ENCODE data around the gene HPCAL1.

DNA sequence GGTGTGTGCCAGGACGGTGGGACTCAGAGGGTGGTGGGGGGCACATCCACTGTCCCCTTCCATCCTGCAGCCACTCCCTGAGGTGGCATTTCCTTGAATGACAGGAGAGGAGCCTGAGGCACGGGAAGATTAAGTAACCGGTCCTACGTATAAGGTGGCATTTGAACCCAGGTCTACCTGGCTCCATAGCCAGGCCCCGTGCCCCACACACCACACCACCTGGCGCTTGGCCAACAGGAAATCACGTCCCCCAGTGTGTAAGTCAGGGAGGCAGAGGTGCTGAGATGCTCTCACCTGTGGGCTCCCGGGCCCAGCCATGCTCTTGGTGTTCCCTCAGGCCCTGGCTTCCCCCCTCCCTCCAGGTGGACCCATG is 53.7 kb downstream of the HPCAL1 start:
- TF ChIP-seq GABPA (IDR thresholded peaks at IDR 0.05; ENCODE audit: borderline replicate concordance, insufficient read depth, low read length) = no peak
- no peak for TF ChIP-seq POLR2A (IDR thresholded peaks at IDR 0.05; ENCODE audit: control extremely low read depth in 1 of 2, low read depth in 2 of 2, low read length in 2 of 2)
- TF ChIP-seq POLR2AphosphoS5 (IDR thresholded peaks at IDR 0.05; ENCODE audit: low read depth, low read length) = no peak
- no peak for TF ChIP-seq FOSL1 (IDR thresholded peaks at IDR 0.05; ENCODE audit: insufficient read depth, low read depth, low read length)
- TF ChIP-seq, protein P1, sequence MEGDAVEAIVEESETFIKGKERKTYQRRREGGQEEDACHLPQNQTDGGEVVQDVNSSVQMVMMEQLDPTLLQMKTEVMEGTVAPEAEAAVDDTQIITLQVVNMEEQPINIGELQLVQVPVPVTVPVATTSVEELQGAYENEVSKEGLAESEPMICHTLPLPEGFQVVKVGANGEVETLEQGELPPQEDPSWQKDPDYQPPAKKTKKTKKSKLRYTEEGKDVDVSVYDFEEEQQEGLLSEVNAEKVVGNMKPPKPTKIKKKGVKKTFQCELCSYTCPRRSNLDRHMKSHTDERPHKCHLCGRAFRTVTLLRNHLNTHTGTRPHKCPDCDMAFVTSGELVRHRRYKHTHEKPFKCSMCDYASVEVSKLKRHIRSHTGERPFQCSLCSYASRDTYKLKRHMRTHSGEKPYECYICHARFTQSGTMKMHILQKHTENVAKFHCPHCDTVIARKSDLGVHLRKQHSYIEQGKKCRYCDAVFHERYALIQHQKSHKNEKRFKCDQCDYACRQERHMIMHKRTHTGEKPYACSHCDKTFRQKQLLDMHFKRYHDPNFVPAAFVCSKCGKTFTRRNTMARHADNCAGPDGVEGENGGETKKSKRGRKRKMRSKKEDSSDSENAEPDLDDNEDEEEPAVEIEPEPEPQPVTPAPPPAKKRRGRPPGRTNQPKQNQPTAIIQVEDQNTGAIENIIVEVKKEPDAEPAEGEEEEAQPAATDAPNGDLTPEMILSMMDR (IDR thresholded peaks at IDR 0.05; ENCODE audit: control extremely low read depth in 1 of 3, insufficient read depth in 1 of 3, low read depth in 1 of 3, low read length in 3 of 3) = no peak
- no peak for TF ChIP-seq JUN (IDR thresholded peaks at IDR 0.05; ENCODE audit: low read depth, low read length)
- TF ChIP-seq NRF1 (IDR thresholded peaks at IDR 0.05; ENCODE audit: low read depth, low read length) = no peak
- no peak for TF ChIP-seq RFX5 (IDR thresholded peaks at IDR 0.05; ENCODE audit: borderline replicate concordance, low read depth, low read length)
- TF ChIP-seq TAF1 (IDR thresholded peaks at IDR 0.05; ENCODE audit: low read depth, low read length) = no peak
